ENCODE measurements around the gene ACOXL.
"Not testable (repeated sequence)": the region's sequence is repeated elsewhere in the genome, so short reads cannot be mapped to it uniquely, and the experiment has no call there.

Gene ACOXL

DNA sequence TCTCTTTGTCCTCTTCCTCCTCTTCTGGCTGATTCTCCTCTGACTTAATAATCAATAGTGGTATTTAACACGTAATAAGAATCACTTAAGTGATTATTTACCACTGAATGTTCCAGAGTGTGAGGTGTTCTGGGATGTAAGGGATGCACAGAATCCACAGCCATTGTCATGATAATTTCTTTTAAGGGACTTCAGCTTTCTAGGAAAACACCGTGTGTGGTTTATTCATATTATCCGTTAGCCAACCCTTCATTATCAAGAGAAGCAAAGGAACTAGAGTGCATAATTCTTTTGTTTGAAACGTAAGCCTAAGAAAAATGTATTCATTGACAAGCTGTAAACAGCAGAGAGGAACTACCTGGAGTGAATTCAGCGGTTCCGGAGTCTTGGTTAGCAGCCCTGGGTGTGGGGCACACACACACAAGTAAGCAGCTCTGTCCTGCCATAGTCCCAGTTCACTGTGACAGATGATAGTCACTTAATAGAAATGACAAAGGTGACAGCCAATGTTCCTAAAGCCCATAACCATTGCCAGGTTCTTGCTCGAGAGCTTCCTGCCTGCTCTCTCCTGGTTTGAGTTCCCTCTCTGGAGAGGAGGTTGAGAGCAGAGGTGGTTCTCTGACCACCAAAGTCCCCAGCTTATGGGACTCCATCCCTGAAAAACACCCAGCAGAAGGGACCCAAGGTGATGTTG is 101.9 kb downstream of the ACOXL start:
- DNase-seq = no peak

DNA sequence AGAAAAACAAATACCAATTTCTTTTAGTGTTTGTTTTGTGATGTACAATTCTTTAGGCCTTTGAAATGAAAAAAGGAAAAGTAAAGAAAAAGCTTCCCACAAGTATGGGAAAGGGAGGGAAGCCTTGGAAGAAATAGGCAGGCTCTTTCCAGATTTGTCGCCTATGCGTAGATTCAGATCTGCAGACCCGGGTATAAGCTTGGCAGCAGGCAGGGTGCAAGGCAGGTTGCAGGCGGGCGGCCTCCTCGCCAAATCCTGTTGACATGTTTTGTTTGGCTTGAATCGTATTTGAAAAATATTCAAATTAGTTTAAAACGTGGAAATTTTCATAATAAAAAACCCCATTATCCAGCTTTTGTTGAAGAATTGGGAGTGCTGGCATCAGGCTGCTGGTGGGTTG is 104.3 kb downstream of the ACOXL start:
- no peak for DNase-seq

DNA sequence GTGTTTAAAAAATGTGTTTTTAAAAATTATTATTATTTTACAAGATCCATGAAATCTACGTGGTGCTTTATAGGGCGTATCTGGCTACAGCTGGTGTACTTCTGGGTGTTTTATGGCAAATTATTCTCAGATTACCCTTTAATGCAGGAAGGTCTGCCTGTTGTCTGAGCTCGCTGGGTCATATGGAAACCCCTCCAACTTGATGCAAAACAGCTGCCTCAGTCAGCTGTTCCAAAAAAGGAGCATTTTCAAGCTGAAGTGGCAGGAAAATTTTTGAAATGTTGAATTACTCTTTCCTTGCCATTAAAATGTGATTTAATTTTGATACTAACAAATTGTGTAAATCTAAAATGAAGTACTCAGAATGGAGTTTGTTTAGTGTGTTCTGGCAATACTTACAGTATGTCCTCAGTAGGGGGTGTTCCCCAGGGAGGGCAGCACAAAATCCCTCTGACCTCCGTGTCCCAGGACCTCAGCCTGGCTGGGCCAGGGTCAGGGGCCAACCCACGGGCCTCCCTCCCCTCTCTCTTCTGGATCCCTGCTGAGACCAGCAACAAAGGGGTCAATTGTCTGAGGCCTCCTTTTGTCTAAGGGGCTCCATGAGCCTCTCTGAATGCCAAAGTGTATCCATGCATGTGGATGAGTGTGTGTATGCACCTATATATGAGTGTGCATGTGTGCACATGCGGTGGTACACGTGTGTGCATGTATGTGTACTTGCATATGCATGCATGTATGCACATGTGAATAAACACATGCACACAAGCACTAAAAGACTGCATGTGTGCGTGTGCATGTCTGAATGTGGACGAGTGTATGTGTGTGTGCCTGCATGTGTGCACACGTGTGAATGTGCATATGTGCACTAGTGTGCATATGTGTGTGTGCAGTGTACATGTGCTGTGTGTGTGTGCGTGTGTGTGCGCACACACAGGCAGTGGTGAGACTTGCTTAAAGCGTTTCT is 105.4 kb downstream of the ACOXL start:
- no peak for DNase-seq

DNA sequence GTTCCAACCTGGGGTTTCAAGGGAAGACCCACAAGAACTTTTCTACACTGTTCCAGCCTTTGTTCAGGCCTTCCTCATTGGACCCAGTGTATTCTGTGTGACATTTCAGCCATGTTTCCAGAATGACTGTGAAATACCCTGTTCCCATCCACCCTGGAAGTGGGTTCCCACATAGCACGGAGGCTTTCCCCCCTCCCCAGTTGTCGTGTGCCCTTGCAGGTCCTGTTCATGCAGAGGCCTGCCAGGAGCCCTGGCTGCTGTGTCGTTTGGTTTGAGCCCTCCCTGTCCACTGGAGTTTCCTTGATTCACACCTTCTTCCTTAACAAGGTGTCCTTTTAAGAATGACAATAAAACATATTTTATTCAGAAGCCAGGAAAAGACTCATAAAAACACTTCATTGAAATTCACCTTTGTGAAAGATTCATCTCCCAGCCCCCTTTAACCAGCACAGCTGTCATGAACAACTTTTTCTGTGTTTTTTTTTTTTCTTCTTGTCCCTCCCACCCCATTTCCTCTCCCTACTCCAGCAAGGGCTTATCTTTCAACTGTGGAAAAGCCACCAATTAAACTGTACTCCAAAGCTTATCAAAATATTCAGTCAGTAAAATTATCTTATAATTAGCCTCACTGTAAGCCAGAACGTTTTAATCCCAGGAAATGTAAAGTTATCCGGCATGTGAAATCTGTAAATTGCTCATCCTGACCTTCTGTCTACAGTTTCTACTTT is 106.4 kb downstream of the ACOXL start:
- no peak for DNase-seq

DNA sequence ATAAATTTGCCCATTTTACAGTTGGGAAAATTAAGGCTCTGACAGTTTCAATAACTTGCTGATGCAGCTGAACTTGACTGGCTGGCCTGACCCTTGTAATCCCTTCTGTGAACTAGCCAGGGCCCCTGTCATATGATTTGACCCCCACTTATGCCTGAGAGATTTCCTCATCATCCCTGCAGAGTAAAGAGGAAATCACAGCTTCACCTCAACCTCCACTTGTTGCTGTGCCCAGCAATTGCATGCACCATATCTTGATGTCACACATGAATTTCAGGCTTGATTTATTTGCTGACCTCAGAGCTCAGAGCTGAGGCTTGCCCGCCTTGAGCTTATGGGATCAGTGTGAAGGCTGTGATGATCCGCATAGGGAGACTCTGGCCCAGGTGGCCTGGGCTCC is 108.1 kb downstream of the ACOXL start:
- DNase-seq = no peak

DNA sequence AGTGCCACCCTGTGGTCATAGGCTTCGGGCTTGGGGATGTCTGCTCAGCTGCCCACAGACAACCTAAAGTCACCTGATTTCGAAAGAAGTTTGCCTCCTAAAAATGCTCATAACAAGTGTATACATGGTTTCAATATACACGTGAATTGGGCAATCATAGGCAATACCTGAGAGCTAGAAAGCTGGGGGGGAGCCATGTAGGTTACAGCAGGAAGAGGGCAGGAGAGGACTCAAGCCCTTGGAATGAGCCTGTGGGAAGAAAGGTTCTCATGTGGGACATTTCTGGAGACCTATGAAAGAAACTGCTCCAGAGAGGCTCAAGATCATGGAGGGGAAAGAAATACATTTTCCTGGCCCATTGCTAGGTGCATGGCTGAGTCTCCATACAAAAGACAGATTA is 109.7 kb downstream of the ACOXL start:
- no peak for DNase-seq

DNA sequence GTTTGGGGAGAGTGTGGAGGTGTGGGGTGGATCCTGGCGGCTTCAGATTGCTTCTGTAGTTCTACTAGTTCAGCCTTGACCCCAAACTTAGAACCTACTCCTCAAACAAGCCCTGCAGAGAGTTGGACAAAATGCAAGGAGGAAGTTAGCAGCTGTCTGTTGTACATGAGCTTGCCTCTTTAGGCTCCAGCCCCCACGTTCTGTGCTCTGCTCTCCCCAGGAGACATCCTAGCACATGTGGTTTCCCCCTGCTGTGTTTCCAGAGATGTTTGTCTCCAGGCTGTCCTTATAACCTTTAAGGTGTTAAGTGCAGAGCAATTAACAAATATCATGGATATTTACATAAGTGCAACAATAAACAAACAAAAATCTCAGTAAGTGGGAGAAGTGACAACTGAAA is 111.1 kb downstream of the ACOXL start:
- DNase-seq = no peak

DNA sequence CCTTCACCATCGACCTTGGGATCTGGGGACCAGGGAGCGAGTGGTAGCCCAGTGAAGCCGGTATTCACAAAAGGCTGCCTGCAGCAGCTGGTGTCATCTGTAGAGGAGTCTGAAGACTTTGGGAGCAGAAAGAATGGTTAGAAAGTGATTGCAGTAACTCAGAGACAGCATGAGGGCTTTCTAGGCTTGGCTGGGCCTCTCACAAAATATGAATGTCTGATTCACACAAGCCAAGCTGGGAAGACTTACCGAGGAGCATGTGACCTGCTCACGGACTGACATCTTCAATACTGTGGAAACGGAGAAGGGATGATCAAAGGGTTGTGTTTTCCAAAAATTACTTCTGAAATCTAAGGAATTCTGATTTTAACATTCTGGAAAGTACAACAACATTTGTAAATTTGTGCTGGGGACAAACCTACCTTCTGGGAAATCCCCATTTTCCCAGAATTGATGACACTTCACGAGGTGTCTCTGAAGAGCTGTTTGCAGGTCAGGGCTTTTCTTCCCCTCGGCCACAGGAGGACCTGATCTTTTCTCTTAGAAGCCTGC is 111.7 kb downstream of the ACOXL start:
- no peak for DNase-seq

DNA sequence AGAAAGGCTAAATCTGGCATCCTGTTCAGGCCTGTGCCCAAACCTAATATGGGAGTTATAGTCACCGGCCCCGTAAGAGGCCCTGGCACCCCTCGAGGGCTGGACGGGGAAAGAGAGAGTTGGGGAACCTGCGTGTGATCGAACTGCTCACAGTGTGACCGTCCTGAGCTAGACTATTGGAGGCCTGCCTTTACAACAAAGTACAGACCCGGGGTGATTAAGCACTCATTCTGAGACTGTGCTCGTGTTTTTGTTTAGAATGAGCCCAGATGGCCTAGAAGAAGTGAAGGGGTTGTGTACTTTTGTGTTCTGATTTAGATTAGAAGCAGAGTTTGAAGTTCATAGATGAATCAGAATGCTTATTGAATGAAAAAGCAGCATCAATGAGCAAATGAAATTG is 115.3 kb downstream of the ACOXL start:
- no peak for DNase-seq

DNA sequence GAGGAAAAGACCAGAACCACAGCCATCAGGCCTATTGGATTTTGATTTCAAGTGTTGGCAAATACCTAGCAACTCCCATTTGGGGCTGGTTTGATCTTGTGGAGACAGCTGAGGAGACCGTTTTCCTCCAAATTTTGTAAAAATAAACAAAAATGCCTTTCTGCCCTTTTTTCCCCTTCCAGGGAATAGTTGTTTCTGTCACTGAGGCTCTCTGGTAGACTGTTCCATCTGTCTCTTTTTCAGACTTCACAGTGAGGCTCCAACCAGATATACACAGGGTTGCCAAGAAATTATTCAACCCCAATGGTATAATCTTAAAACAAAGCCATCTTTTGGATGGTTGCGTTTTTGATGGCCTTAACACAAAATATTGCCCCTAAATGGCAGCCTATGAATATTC is 115.7 kb downstream of the ACOXL start:
- DNase-seq = no peak

DNA sequence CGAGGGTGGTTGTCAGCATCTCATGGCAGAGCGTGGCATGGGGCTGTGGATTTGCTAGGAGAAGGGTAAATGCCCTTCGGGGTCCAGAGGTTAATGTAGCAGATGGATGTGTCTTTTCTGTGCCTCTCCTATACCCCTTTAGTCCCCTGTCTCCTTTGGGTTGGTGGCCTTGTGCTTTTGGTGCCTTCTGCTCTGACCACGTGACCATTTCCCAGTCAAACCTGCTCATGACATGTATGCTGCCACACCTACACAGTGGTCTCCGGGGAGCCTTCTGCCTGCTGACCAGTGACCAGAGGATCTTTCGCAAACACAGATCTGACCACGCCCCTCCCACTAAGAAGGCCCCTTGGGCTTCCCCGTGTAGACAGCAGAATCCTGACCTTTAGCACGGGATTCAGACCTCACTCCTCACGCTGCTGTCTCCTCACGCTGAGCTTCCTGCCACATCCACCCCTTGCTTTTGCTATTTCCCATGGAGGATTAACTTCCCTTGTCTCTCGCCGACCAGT is 116.2 kb downstream of the ACOXL start:
- no peak for DNase-seq

DNA sequence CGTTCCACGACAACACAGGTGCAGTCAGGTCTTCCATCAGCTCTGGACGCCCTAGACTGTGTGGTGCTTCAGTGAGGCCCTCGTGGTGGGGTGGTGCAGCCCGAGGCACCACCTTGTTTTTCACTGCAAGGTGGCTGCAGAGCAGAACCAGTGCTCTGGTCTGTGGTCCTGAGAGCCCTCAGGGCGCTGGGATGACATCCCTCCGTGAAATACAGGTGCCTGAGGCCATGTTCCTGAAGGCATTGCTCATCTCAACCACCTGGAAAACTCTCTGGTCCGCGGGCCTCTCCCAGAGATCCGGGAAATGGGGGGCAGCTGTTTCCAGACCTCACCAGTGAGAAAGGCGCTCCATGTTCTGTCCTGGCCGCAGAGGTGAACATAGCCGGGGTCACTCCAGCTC is 119.2 kb downstream of the ACOXL start:
- no peak for DNase-seq

DNA sequence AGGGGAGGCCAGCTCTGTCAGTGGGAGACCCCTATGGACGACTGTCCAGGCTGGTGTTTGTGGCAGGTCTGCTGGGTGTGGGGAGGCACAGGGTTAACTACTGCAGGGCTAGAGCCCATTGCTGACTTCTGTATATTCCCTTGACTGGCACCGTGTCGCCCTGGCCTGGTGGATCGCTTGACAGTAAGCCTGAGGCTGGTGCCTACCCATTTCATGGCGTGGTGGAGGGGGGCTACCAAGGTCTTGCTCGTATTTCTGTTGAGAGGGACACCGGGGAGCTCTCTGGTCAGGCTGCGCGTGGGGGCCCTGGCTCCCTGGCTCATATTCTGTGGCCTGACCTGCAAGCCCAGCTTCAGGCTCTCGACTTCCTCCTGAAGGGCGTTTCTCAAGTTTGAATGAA is 119.7 kb downstream of the ACOXL start:
- DNase-seq = no peak

DNA sequence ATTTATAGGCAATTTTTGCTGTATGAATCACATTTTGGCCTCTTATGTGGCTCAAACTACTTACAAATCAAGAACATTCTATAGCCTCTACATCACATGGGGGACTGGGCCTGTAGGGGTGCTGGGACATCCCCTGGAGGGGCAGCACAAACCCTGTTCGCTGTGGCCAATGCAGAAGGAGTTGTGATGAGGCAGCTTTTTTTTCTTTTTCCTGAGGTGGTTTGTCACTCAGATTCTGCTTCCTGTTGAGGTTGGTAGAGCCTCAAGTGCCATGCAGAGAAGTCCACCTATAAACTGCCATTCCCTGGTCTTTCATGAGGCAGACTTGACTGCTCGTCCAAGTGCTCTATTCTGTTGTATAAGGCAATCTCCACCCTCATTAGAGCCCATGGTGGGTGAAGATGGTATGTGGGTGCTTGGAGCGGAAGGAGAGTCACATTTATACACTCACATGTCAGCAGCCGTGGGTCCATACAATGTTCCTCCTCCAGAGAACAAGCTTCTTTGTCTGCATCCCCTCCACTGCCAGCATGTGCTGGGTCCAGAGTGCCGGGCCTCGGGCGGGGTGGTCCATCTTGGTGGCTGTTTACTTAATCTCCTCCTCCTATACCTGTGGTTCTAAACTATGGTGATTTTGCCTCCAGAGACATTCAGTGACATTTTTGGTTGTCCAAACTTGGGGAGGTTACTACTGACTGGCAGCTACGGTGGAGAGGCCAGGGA is 120.3 kb downstream of the ACOXL start:
- no peak for DNase-seq

DNA sequence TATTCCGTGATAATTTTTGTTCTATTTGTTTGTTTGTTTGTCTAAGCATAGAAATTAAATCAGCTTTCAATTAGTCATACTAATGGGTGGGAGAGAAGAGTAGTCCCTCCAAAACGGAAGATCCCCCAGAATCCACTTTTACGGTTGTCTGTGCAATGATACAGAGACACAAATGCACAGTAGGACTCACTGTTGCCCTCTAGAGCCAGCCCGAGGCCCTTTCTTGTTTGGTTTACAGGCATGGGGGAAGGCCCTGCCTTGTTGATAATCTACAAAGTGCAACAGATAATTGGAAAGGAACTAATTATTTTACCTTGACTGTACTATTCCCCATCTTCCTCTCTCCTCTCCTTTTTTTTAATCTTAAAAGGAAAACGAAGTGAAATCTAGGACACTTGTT is 121.1 kb downstream of the ACOXL start:
- no peak for DNase-seq

DNA sequence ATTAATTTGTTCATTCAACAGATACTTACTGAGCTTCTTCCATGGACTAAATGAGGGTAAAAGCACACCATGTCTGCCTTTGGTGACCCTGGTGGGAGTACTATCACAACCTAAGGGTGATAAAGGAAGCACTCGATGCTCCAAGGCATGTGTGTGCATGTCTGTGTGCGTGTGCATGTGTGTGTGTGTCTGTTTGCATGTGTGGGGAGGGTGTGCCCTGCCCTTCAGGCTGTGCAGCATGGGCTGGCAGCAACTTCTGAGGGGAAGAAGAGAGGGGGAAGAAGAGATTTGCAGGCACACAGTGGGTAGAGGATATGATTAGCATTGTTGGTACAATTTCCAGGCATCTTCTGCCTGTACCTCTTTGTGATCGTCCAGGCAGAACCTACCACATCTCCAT is 121.6 kb downstream of the ACOXL start:
- no peak for DNase-seq

DNA sequence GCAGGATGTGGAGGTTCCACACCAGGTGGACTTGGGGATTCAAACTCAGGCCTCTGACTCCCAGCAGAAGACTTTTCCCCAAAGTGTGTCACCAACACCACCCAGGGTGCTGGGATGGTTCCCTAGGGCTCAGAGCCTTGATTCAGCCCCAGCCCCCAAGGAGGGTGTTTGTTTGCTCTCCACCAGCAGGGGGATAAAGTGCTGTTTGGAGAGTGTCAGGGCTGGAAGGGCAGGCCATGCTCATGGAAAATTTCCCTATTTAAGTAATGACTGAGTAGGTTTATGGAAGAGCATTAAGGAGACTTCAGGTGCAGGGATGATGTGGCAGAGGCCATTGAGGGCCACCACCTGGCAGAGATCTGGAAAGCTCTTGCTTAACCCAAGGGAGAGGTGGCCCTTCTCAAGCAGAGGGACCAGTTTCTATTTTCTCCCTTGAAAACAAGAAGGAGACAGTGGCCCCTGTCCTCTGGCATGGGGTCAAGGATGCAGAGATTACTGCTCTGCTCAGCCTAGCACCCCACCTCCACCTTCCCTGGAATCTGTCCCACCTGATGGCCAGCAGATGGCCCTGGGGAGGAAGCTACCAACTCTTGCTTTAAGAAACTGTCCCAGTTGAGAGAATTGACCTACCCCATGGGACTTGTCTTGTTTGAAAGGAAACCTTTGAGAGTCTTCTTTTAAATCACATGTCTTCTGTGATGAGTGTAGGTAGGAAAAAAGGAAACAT is 122.1 kb downstream of the ACOXL start:
- no peak for DNase-seq

DNA sequence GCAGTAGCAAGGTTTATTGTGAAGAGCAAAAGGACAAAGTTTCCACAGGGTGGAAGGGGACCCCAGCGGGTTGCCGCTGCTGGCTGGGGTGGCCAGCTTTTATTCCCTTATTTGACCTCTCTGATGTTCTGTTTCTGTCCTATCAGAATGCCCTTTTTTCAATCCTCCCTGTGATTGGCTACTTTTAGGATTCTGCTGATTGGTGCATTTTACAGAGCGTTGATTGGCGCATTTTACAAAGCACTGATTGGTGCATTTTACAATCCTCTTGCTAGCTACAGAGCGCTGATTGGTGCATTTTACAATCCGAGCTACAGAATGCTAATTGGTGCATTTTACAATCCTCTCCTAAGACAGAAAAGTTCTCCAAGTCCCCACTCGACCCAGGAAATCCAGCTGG is 123.5 kb downstream of the ACOXL start:
- DNase-seq = not testable (repeated sequence)

DNA sequence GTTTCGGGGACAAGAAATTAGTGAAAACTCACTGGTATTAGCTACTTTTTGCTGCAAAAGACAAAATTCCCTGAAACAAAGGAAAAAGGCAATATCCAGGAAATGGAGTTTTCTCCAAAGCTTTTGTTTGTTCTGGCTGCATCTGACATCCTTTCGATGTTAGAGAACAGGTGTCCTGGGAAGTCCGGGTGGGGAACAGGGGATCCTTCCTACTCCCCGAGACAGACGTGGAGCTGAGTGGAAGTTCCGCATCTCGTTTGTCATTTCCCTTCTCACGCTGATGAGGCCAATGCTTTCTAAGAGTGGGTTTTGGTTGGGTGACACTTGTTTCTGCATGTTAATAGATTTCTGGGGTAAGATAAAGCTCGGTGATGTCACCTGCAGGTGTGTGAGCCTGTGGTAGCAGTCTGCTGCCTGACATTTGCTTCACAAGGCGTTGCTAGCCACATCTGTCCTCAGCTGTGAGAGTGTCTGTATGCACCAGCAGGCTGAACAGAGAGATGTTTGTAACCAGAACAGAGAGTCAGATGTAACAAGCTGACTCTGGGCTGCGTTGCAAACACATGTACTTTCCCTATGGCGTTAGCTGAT is 125.9 kb downstream of the ACOXL start:
- DNase-seq = no peak

DNA sequence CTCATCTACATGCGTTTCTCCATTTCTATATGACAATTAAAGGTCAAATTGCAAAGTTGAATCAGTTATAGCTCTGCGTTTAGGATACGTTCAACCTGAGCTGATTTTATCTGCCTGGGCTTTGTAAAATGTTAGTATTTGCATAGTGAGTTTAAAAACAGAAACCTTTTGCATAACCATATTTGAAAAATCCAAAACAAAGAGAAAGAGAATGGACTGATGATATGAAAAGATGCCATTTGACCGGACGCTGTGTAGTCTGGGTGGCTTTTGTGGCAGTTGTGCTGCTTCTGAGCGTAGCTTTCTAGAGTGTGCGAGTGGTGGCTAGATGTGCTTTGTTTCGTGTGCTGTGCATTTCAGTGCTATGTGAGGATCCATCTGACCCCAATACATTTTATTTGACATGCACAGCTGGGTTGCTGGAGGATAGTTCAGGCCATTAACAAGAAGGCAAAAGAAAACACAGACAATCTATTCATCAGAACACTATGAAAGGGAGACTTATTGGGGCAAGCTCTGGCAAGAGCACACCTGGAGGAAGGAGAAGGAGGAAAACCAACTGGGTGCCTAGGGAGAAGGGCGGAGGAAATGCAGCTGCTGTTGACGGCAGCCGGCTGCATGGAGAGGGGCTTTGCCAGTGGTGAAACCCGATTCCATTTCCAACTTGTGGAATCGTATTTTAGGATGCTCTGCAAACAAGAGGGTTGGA is 126.8 kb downstream of the ACOXL start:
- no peak for DNase-seq

DNA sequence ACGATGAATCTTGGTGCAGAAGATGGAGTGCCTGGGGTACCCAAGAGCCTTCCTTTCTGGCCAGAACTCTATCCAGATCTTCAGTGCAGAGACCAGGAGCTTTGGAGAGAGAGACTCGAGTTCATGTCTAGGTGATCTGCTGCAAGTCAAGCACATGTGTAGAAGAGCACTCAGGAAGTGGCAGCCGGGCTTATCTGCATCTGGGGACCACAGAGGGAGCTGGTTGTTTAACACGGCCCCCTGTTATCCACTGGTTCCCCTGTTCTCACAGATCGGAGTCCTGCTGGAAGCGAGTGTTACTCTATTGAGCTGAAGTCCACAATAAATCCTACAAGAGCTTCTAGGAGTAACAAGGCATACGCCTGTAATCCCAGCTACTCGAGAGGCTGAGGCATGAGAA is 128.3 kb downstream of the ACOXL start:
- DNase-seq = no peak
